GM12878 (cell line): ENCODE measurements around the gene FIGLA. TPM values are rescaled to one million over a fixed set of nuclear protein-coding genes. Genes with fewer than 3 reads are reported as not detected.

Source experiments
- ATAC-seq: fragments of 200-7000 bp; cut with Tn5 transposase; 3 replicates; pipeline ENCODE4 v1.9.1; 2020; ENCODE audit warnings: mild to moderate bottlenecking, moderate library complexity
- BruUV-seq: library from RNA; stranded (reverse); fragments of 400-500 nt; replicated peaks from 2 replicates; lab custom pipeline; 2021; lab: Mats Ljungman, UMichigan
- CTCF ChIA-PET: fragments of 300-600 bp; sonication (Branson Sonifier 250); formaldehyde crosslinking; extraction: SDS; loops from one replicate; lab custom pipeline; 2021; ENCODE audit warnings: inconsistent platforms; lab: Yijun Ruan, JAX
- POLR2A ChIA-PET: fragments of 350-600 bp; formaldehyde crosslinking; extraction: SDS; loops from one replicate; lab custom pipeline; 2021; ENCODE audit warnings: inconsistent platforms; lab: Charles Lee
- RAD21 ChIA-PET: fragments of 300-600 bp; sonication (Branson Sonifier 250); formaldehyde crosslinking; loops from one replicate; lab custom pipeline; 2023; ENCODE audit warnings: antibody characterized with exemption; ENCODE audit not compliant: unreplicated experiment; lab: Charles Lee
- SMC1A ChIA-PET: fragments of 300-600 bp; sonication (Branson Sonifier 250); formaldehyde crosslinking; loops from one replicate; lab custom pipeline; 2023; ENCODE audit not compliant: unreplicated experiment, uncharacterized antibody; lab: Charles Lee
- DNase-seq: peaks from one replicate; pipeline ENCODE4 v3.0.0-alpha.2; 2011; ENCODE audit warnings: low read depth, low spot score
- FAIRE-seq: peaks from 3 replicates; lab custom pipeline; 2011; peaks lifted over from hg19 to GRCh38; lab: Jason Lieb, UNC
- H2AFZ ChIP-seq: 2 replicates; pipeline ENCODE4 v1.6.0; 2011; ENCODE audit warnings: low read depth, low read length, control low read depth; ENCODE audit not compliant: control insufficient read depth
- H3K27ac ChIP-seq: 2 replicates; pipeline ENCODE4 v1.5.1; 2011; ENCODE audit warnings: control low read depth; ENCODE audit not compliant: control insufficient read depth, insufficient read depth
- H3K27me3 ChIP-seq, 2 experiments: replicated peaks in 1 of 2; 2 replicates each; pipeline versions ENCODE4 v1.6.0 to v1.6.1; 2011; ENCODE audit warnings: low read length in 1 of 2; ENCODE audit not compliant: control insufficient read depth in 2 of 2, insufficient read depth in 2 of 2
- H3K36me3 ChIP-seq, 2 experiments: 2 replicates each; pipeline ENCODE4 v1.5.1; 2011; ENCODE audit warnings: low read length in 1 of 2; ENCODE audit not compliant: control insufficient read depth in 2 of 2, insufficient read depth in 2 of 2
- H3K4me1 ChIP-seq: 2 replicates; pipeline ENCODE4 v1.6.1; 2011; ENCODE audit warnings: mild to moderate bottlenecking, low read length, moderate library complexity, mixed read lengths; ENCODE audit not compliant: control insufficient read depth, insufficient read depth
- H3K4me2 ChIP-seq: 2 replicates; pipeline ENCODE4 v1.6.0; 2011; ENCODE audit warnings: control low read depth; ENCODE audit not compliant: control insufficient read depth, insufficient read depth
- H3K4me3 ChIP-seq: fragments of 200-600 bp; sonication (generic); 2 replicates; pipeline ENCODE4 v1.5.1; 2016
- H3K79me2 ChIP-seq: 2 replicates; pipeline ENCODE4 v1.6.0; 2011; ENCODE audit warnings: low read length; ENCODE audit not compliant: control insufficient read depth, insufficient read depth
- H3K9ac ChIP-seq: 2 replicates; pipeline ENCODE4 v1.8.0; 2011; ENCODE audit warnings: low read length, control low read depth, mixed read lengths; ENCODE audit not compliant: control insufficient read depth, insufficient read depth
- H3K9me3 ChIP-seq: replicated peaks from 3 replicates; pipeline ENCODE4 v1.5.1; 2011; ENCODE audit warnings: mild to moderate bottlenecking, low read length; ENCODE audit not compliant: control insufficient read depth, insufficient read depth
- H4K20me1 ChIP-seq: 2 replicates; pipeline ENCODE4 v1.6.0; 2011; ENCODE audit not compliant: control insufficient read depth, insufficient read depth
- EED ChIP-seq: sonication (generic); IDR thresholded peaks from 2 replicates; pipeline ENCODE4 v1.6.1; 2016; ENCODE audit warnings: antibody characterized with exemption, low read depth
- ETV6 ChIP-seq, 2 experiments: fragments of 450-650 bp in 1 of 2; IDR thresholded peaks in 1 of 2; conservative IDR thresholded peaks in 1 of 2; 2 replicates each; pipeline ENCODE4 v1.6.1; 2014; ENCODE audit warnings: antibody characterized with exemption in 1 of 2, borderline replicate concordance in 1 of 2, low read depth in 1 of 2, mild to moderate bottlenecking in 1 of 2, moderate library complexity in 1 of 2
- HCFC1 ChIP-seq: fragments of 150-350 bp; IDR thresholded peaks from 2 replicates; pipeline ENCODE4 v1.6.1; 2014; ENCODE audit warnings: low read length
- HDAC6 ChIP-seq: fragments of 200-600 bp; sonication (generic); IDR thresholded peaks from one replicate; pipeline ENCODE4 v1.8.0; 2017; ENCODE audit warnings: antibody characterized with exemption; ENCODE audit not compliant: unreplicated experiment
- JUNB ChIP-seq: IDR thresholded peaks from 2 replicates; pipeline ENCODE4 v1.6.1; 2016; ENCODE audit warnings: antibody characterized with exemption, mild to moderate bottlenecking
- SRF ChIP-seq, 2 experiments: IDR thresholded peaks; 2 replicates each; pipeline ENCODE4 v1.6.1; 2011; ENCODE audit warnings: low read depth in 2 of 2, low read length in 2 of 2, mild to moderate bottlenecking in 1 of 2, moderate library complexity in 1 of 2
- SUZ12 ChIP-seq: fragments of 200-600 bp; sonication (generic); IDR thresholded peaks from one replicate; pipeline ENCODE4 v1.6.1; 2018; ENCODE audit warnings: antibody characterized with exemption, mild to moderate bottlenecking; ENCODE audit not compliant: unreplicated experiment
- ZZZ3 ChIP-seq: IDR thresholded peaks from 2 replicates; pipeline ENCODE4 v1.6.1; 2011; ENCODE audit warnings: low read depth; ENCODE audit not compliant: control insufficient read depth, insufficient read length
- whole genome bisulfite sequencing: methylation state at CpG from one replicate; pipeline ENCODE4 v1.1.6; 2016; ENCODE audit warnings: low lambda C conversion rate; ENCODE audit not compliant: insufficient replicate concordance, insufficient coverage; ENCODE audit errors: missing lambda C conversion rate; 5-methylcytosine and 5-hydroxymethylcytosine counted together
- in situ Hi-C: fragments of 300-500 bp; cut with MboI; formaldehyde crosslinking; loops from 9 replicates; pipeline ENCODE4 v1.14.3; 2018; ENCODE audit warnings: mixed read lengths
- intact Hi-C: fragments of 100-400 bp; cut with micrococcal nuclease; formaldehyde crosslinking; loops from one replicate; pipeline ENCODE4 v1.14.2; 2022; ENCODE audit not compliant: unreplicated experiment
- polyA plus RNA-seq, 11 experiments: library from polyadenylated mRNA; depleted of rRNA in 4 of 11; unstranded in 6 of 11; stranded (reverse) in 5 of 11; fragments of >200 nt; fragmentation: Nextera tagmentation in 4 of 11; fragmentation: Illumina TruSeq in 1 of 11; extraction: Ambion mirVana in 4 of 11; extraction: Trizol in 1 of 11; gene quantifications; 1 replicate in 1 of 11; 2 replicates in 10 of 11; pipeline versions ENCODE4 v1.2.1 to v1.2.3, GENCODE V29; 2011 to 2016; ENCODE audit warnings: inconsistent platforms in 2 of 11, missing spikeins in 2 of 11, low read depth in 1 of 11
- total RNA-seq, 4 experiments: library from RNA; depleted of rRNA in 3 of 4; stranded (reverse); fragments of >200 nt in 3 of 4; fragmentation: Illumina TruSeq in 1 of 4; extraction: Trizol in 1 of 4; gene quantifications; 2 replicates each; pipeline versions ENCODE4 v1.2.1 to v1.2.3, GENCODE V29; 2013 to 2021
- TF ChIP-seq, protein P1 (sequence below): fragments of 450-650 bp; IDR thresholded peaks from 2 replicates; pipeline ENCODE4 v1.6.1; 2016; ENCODE audit warnings: mild to moderate bottlenecking
- TF ChIP-seq, protein P2 (sequence below): fragments of 450-650 bp; IDR thresholded peaks from 2 replicates; pipeline ENCODE4 v1.6.1; 2018; ENCODE audit warnings: mild to moderate bottlenecking, low read depth, moderate library complexity; ENCODE audit not compliant: partially characterized antibody
- TF ChIP-seq, protein P3 (sequence below): fragments of 450-650 bp; IDR thresholded peaks from 2 replicates; pipeline ENCODE4 v1.6.1; 2016; ENCODE audit warnings: mild to moderate bottlenecking

The FIGLA gene
- total and polyA plus RNA-seq, 10 of the 15 experiments (the other 5 are each of a cell fraction or from before 2014, with no cell fraction given): not detected

DNA sequence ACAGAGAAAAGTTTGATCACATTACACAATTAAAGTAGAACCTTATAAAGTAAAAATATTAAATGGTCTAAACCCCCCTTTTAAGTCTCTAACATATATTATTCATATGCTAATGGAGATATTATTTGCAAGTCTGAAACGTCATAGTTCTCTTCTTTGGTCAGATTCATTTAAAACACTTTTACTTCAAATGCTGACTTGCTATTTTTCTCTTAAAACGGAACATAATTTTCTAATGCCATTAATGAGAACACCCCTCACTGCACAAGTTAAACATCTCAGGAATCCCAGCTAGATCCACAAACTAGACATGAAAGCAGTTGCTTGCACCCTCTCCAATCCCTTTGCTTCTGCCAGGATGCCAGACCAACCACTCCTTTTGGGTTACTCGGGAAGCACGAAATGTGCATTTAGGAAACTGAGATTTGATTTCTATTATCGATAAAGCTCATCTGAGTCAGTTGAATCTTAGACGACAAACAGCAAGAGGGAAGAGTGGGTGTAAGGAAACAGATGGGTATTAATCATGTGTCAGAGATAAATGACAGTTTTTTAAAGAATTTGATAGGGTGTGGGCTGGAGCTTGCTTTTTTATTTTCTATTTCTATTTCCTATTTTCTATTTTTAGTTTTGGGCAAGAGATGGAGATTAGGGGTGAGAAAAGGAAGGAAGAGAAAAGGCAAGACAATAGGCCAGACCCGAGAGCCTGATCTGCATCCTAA lies 23.9 kb downstream of the FIGLA start:
- peak overlapping the region; percentile 11; the same call in 1 of the 2 replicates for H3K4me3 ChIP-seq
- no TSS peak for BruUV-seq
- FAIRE-seq (no peak), DNase-seq (no peak), ATAC-seq (no peak)
- no peak overlapping the region for H2AFZ ChIP-seq
- no peak overlapping the region for H3K9ac ChIP-seq
- no peak for TF ChIP-seq JUNB
- TF ChIP-seq, protein P1, sequence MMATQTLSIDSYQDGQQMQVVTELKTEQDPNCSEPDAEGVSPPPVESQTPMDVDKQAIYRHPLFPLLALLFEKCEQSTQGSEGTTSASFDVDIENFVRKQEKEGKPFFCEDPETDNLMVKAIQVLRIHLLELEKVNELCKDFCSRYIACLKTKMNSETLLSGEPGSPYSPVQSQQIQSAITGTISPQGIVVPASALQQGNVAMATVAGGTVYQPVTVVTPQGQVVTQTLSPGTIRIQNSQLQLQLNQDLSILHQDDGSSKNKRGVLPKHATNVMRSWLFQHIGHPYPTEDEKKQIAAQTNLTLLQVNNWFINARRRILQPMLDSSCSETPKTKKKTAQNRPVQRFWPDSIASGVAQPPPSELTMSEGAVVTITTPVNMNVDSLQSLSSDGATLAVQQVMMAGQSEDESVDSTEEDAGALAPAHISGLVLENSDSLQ: peak; percentile 27; the same call in 1 of the 2 replicates
- H3K36me3 ChIP-seq: no peaks in the 10 kb centered on the region
- H3K27ac ChIP-seq: no peak overlapping the region
- no peaks in the 10 kb centered on the region for H3K9me3 ChIP-seq
- CTCF ChIA-PET: no interaction called here
- in situ Hi-C loops: no loop called here
- RAD21 ChIA-PET: no interaction called here
- H4K20me1 ChIP-seq: 0 out of 2 replicates have a peak, but pooled peaks cover 3% of the 10 kb centered on the region
- peaks cover 6 to 8% of the 10 kb centered on the region in 2 experiments; a peak in 2 of 4 replicates for H3K27me3 ChIP-seq
- POLR2A ChIA-PET: interaction anchor here (0.5 kb wide), 1 partner anchor 1532 kb away, joined by 5 read pairs; no protein-coding TSS in a partner anchor
- intact Hi-C loops: no loop called here
- SMC1A ChIA-PET: no interaction called here
- whole genome bisulfite sequencing: 3% methylated on average over 7 of the region's 7 CpGs
- H3K79me2 ChIP-seq: no peaks in the 10 kb centered on the region
- H3K4me2 ChIP-seq: no peak overlapping the region
- H3K4me1 ChIP-seq: peaks cover 5% of the 10 kb centered on the region

DNA sequence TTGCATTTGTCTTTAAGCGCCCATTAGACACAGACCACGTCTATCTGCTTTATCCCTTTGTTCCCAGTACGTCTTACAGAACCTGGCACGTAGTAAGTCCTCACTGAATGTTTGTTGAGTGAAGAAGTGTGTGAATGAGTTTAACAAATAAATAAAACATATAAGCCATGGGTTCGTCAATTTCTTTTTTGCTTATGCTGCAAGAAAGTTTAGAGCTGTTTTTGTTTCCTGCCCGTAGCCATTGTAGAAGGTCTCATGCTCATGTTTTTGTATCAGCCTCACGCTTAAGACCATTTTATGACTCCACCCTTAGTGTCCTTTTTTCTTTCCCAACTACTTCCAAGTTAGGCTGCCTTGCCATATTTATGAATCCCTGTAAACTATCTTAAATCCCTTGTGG lies 24.9 kb downstream of the FIGLA start:
- ChIA-PET SMC1A (no interaction called here), CTCF (no interaction called here), RAD21 (no interaction called here), POLR2A (no interaction called here)
- H3K4me1 ChIP-seq: peaks cover 5% of the 10 kb centered on the region
- H3K79me2 ChIP-seq: no peaks in the 10 kb centered on the region
- no peak overlapping the region for H3K9ac ChIP-seq
- ATAC-seq (no peak), FAIRE-seq (no peak), DNase-seq (no peak)
- intact Hi-C loops (no loop called here), in situ Hi-C loops (no loop called here)
- H3K27me3 ChIP-seq: peaks cover 6 to 8% of the 10 kb centered on the region in 2 experiments; a peak in 2 of 4 replicates
- WGBS: 54% methylated on average over 7 of the region's 7 CpGs
- H3K4me3 ChIP-seq: no peak overlapping the region
- no peaks in the 10 kb centered on the region for H4K20me1 ChIP-seq
- no TSS peak for BruUV-seq
- no peak overlapping the region for H3K27ac ChIP-seq
- no peaks in the 10 kb centered on the region for H3K9me3 ChIP-seq
- H2AFZ ChIP-seq: no peak overlapping the region
- H3K4me2 ChIP-seq: no peak overlapping the region
- no peaks in the 10 kb centered on the region for H3K36me3 ChIP-seq
- TF ChIP-seq EED (no peak), ETV6 (conservative IDR thresholded peaks at IDR 0.05 in 1 of 2, IDR thresholded peaks at IDR 0.05 in 1 of 2; ENCODE audit: borderline replicate concordance in 1 of 2, low read depth in 1 of 2) (no peak), ZZZ3 (no peak), HCFC1 (no peak), HDAC6 (no peak), SRF (IDR thresholded peaks at IDR 0.05; ENCODE audit: low read depth in 2 of 2, low read length in 2 of 2) (no peak), SUZ12 (no peak)
- TF ChIP-seq, protein P2, sequence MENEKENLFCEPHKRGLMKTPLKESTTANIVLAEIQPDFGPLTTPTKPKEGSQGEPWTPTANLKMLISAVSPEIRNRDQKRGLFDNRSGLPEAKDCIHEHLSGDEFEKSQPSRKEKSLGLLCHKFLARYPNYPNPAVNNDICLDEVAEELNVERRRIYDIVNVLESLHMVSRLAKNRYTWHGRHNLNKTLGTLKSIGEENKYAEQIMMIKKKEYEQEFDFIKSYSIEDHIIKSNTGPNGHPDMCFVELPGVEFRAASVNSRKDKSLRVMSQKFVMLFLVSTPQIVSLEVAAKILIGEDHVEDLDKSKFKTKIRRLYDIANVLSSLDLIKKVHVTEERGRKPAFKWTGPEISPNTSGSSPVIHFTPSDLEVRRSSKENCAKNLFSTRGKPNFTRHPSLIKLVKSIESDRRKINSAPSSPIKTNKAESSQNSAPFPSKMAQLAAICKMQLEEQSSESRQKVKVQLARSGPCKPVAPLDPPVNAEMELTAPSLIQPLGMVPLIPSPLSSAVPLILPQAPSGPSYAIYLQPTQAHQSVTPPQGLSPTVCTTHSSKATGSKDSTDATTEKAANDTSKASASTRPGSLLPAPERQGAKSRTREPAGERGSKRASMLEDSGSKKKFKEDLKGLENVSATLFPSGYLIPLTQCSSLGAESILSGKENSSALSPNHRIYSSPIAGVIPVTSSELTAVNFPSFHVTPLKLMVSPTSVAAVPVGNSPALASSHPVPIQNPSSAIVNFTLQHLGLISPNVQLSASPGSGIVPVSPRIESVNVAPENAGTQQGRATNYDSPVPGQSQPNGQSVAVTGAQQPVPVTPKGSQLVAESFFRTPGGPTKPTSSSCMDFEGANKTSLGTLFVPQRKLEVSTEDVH: no peak
- TF ChIP-seq, protein P3, sequence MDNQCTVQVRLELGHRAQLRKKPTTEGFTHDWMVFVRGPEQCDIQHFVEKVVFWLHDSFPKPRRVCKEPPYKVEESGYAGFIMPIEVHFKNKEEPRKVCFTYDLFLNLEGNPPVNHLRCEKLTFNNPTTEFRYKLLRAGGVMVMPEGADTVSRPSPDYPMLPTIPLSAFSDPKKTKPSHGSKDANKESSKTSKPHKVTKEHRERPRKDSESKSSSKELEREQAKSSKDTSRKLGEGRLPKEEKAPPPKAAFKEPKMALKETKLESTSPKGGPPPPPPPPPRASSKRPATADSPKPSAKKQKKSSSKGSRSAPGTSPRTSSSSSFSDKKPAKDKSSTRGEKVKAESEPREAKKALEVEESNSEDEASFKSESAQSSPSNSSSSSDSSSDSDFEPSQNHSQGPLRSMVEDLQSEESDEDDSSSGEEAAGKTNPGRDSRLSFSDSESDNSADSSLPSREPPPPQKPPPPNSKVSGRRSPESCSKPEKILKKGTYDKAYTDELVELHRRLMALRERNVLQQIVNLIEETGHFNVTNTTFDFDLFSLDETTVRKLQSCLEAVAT: no peak
